ENCODE results near the gene SMIM35. TPM values are rescaled to one million over a fixed set of nuclear protein-coding genes. Genes with fewer than 3 reads are reported as not detected.

SMIM35 gene
- total and polyA plus RNA-seq, 2 donors (not counting 3 experiments of a cell fraction or from before 2014, with no cell fraction given) = not detected

DNA sequence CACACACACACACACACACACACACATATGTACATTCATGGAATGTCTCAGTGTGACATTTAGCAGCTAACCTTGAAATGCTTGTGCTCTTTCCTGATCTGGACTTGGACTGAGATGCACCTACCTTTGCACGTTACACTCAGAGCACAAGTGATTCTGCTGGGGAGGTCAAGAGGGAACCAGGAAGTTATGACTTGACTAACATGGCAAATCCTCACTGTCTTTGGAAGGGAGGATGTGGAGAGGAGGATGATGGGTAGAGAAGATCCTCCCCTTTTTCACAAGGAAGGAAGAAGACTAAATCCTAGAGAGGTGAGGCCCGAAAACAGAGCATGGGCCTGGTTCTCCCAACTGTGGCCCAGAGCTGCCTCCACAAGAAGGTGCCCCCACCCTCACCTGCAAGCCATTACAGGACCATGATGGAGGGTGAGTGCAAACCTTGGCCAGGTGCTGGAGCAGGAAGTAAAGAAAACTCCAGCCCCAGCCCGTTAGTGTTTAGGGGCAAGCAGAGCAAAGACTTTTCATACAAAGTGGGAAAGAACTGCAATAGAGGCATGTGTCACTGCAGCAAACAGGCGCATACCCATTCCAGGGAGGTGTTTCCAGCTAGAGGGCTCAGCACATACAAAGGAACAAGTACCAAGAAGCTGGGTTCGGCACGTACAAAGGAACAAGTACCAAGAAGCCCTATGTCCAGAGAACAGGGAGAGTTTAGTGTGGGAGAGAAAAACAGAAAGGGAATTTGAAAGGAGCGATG lies 39.5 kb upstream of the SMIM35 start:
- FAIRE-seq (no peak), DNase-seq (ENCODE audit: low read depth, low spot score) (no peak)
- H3K27me3 ChIP-seq (ENCODE audit: control insufficient read depth in 2 of 2, insufficient read depth in 2 of 2, low read length in 2 of 2) = peaks cover 8 to 10% of the 10 kb centered on the region in 2 experiments
- H3K79me2 ChIP-seq (ENCODE audit: control insufficient read depth, insufficient read depth, low read length) = no peaks in the 10 kb centered on the region
- H3K9ac ChIP-seq (replicated peaks; ENCODE audit: extremely low read depth, insufficient read depth, low read length) = no peak overlapping the region
- no peak overlapping the region for H3K4me2 ChIP-seq (ENCODE audit: insufficient read depth, low read length)
- H3K9me1 ChIP-seq (replicated peaks; ENCODE audit: control insufficient read depth, extremely low read depth, insufficient read depth, low read length) = no peaks in the 10 kb centered on the region
- H4K20me1 ChIP-seq (replicated peaks; ENCODE audit: control insufficient read depth, extremely low read depth, insufficient read depth, low read length) = no peaks in the 10 kb centered on the region
- intact Hi-C loops (cut with micrococcal nuclease) = no loop called here
- CTCF ChIA-PET = no interaction called here
- H3K9me3 ChIP-seq (replicated peaks; ENCODE audit: control insufficient read depth, insufficient read depth, low read length) = no peaks in the 10 kb centered on the region
- H2AFZ ChIP-seq (ENCODE audit: low read depth, low read length) = no peak overlapping the region
- TF ChIP-seq, protein P1, sequence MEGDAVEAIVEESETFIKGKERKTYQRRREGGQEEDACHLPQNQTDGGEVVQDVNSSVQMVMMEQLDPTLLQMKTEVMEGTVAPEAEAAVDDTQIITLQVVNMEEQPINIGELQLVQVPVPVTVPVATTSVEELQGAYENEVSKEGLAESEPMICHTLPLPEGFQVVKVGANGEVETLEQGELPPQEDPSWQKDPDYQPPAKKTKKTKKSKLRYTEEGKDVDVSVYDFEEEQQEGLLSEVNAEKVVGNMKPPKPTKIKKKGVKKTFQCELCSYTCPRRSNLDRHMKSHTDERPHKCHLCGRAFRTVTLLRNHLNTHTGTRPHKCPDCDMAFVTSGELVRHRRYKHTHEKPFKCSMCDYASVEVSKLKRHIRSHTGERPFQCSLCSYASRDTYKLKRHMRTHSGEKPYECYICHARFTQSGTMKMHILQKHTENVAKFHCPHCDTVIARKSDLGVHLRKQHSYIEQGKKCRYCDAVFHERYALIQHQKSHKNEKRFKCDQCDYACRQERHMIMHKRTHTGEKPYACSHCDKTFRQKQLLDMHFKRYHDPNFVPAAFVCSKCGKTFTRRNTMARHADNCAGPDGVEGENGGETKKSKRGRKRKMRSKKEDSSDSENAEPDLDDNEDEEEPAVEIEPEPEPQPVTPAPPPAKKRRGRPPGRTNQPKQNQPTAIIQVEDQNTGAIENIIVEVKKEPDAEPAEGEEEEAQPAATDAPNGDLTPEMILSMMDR (IDR thresholded peaks at IDR 0.05; ENCODE audit: extremely low read depth in 1 of 2, insufficient read depth in 1 of 2, low read depth in 1 of 2, low read length in 2 of 2) = no peak
- TF ChIP-seq POLR2A (IDR thresholded peaks at IDR 0.05; ENCODE audit: low read depth, low read length) = no peak
- TF ChIP-seq EZH2 (IDR thresholded peaks at IDR 0.05; ENCODE audit: borderline replicate concordance, low read depth, low read length, severe bottlenecking) = no peak
- TF ChIP-seq POLR2AphosphoS5 (IDR thresholded peaks at IDR 0.05; ENCODE audit: insufficient read depth, low read depth, low read length) = no peak
- TF ChIP-seq, protein P2, sequence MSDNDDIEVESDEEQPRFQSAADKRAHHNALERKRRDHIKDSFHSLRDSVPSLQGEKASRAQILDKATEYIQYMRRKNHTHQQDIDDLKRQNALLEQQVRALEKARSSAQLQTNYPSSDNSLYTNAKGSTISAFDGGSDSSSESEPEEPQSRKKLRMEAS (IDR thresholded peaks at IDR 0.05; ENCODE audit: insufficient read depth, insufficient read length) = no peak
- TF ChIP-seq JUN (IDR thresholded peaks at IDR 0.05; ENCODE audit: borderline replicate concordance, insufficient read depth, insufficient read length, low read depth) = no peak
- H3K4me3 ChIP-seq (replicated peaks in 1 of 3; ENCODE audit: insufficient read depth in 1 of 3, low read depth in 1 of 3, low read length in 3 of 3) = no peak overlapping the region
- H3K4me1 ChIP-seq (ENCODE audit: control insufficient read depth, extremely low read depth, insufficient read depth, low read length) = no peaks in the 10 kb centered on the region
- no TSS peak for BruUV-seq (replicated peaks)
- no peaks in the 10 kb centered on the region for H3K36me3 ChIP-seq (ENCODE audit: control insufficient read depth in 2 of 2, extremely low read depth in 1 of 2, insufficient read depth in 2 of 2, low read length in 2 of 2)
- POLR2A ChIA-PET = no interaction called here
- dilution Hi-C loops (cut with MboI; ENCODE audit: extremely low pct_ligation_motif_present, low sequenced_read_pairs) = no loop called here
- H3K27ac ChIP-seq (ENCODE audit: insufficient read depth, low read depth, low read length) = no peak overlapping the region

Measured in endothelial cell of umbilical vein (primary cell).